Stimulated activated naive CD4-positive, alpha-beta T cell (primary cell): ENCODE measurements around the gene MAN2C1.
"Not testable (repeated sequence)": the region's sequence is repeated elsewhere in the genome, so short reads cannot be mapped to it uniquely, and the experiment has no call there.

Source experiments
- DNase-seq, 6 experiments: peaks; one replicate each; lab custom pipeline; 2025; lab: John Stamatoyannopoulos, UW

The MAN2C1 gene

DNA sequence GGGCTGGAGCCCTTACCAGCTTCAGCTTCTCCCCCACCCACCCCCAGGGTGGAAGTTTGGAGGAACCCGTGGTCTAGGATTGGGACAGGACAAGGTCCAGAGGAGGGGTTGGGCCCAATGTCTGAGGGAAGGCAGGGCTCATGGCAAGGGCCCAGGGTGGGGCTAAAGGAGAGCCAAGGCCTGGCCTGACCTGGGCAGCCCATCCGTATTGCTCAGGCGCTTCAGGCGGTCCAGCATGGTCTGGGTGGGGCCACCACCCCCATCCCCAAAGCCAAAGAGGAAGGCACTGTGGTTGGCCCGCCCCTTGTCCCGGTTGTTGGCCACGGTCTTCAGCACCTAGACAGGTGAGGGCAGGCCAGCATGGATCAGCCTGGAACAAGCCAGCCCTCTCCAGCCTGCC, 7.6 kb downstream of the MAN2C1 start:
- no peak for DNase-seq

DNA sequence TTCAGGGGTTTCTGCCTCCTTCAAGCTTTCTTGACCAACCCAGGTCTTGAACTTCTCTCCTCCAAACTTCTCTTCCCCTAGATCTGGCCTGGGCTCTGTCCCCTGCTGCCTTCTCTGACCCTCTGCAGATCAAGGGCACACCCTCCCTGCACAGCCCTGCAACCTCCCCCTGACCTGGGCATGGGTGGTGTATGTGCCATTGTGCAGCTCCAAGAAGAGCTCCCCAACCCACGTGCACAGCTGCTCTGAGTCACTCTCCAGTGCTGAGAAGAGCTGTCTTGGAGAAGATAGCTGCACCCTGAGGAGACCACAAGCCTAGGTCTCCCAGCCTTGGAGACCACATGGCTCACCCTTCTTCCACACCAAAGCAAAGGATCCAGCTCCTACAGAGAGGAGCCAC, 8.0 kb downstream of the MAN2C1 start:
- no peak for DNase-seq

DNA sequence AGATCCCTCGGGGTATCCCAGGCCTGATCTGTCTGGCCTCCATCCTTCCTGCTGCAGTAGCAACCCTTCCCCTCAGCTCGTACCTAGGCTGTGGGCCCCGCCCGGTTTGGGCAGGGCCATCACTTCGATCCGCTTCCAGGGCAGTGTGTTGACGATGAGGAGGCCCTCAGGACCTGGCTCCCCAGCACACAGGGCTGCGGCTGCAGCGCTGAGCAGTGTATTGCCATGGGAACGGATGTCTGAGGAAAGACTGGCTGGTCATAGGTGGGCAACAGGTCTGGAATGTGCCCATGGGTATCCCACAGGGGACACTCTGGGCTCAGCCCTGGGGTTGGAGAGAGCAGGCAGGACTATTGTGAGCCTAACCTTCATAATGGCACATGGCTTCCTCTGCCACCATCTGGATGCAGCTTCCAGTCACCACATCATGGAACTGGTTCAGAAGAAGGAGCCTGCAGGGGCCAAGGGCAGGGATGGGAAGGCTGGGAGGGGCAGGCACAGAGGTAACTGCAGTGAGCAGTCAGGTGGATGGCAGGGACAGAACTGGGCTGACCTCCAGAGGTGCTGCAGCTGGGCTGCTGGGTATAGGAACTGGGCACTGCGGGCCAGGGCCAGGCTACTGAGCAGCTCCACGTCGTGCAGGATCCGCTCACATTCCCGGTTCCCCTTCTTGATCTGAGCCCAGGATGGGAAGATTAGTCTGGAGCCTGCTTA, 8.7 kb downstream of the MAN2C1 start:
- DNase-seq, result no peak

DNA sequence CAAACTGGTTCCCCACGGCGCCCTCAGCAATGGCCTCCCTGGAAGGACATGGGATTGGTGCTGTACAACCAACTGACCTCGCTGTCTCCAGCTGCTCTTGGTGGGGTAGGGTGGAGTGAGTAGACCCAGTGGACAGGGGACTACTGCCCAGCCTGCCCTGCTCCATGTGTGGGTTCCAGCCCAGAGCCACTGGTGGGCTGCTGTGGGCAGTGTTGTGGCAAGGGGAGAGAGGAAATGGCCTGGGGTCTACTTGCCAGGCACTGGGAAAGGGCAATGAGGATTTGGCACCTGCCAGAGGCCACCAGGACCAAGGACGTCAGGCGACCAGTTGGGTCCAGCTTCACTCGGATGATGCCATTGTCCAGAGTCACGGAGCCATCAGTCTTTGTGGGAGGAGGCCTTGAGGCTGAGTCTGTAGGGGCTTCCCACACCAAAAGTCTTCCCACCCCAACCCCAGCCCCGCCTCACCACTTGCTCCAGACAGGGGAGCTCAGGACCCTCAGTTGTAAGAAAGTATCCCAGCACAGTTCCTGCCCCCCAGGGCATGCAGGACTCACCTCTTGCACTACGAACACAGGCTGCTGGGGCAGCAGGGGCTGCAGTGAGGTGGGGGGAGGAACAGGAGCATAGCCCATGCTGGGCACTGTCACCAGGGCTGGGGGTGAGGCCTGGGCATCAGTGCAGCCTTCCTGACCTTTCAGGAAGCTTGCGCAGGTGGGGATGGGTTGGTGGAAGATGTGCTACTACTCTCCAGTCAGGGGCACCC, 9.5 kb downstream of the MAN2C1 start:
- DNase-seq, result no peak

DNA sequence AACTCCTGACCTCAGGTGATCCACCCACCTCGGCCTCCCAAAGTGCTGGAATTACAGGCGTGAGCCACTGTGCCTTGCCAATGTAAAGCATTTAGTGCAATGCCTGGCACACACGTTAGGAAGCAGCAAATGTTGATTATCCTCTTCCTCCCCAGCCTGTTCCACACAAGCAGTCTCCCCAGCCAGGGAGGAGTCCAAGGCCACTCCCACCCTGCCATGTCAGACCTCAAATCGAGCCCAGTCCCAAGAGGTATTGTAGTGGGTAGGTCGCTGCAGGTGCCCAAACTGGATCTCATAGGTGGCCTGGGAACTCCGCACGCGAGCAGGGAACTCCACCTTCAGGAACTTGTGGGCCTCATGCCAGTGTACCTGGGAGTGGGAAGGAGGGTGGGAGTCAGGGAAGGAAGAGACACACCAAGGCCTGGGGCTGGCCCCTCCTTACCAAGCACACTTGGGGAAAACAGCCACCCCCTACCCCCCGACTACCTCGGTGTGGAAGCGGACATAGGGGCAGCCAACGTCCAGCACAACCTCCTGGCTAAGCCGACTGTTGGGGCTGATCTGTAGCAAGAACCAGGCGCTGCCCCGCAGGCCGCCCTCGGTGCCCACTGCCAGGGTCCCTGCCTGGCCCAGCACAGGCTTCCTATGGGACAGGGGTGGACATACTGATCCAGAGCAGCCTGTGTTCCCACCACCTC, 10.3 kb downstream of the MAN2C1 start:
- DNase-seq, result no peak

DNA sequence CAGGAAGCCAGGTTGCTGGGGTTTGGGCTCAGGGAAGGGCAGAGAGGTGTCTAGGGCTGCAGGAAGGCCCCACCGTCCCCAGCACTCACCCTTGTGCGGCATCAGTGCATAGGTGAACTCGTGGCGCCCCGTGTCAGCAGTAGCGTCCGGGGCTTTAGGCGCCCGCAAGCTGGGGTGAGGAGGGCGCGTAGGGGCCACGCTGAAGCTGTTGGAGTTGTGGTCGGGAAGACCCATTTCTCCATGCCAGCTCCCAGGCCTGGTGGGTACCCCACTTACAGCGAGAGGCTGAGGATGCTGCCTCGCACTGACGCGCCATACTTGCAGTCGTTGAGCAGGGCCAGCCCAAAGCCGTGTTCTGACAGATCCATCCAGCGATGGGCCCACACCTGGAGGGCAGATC, 11.9 kb downstream of the MAN2C1 start:
- no peak for DNase-seq

DNA sequence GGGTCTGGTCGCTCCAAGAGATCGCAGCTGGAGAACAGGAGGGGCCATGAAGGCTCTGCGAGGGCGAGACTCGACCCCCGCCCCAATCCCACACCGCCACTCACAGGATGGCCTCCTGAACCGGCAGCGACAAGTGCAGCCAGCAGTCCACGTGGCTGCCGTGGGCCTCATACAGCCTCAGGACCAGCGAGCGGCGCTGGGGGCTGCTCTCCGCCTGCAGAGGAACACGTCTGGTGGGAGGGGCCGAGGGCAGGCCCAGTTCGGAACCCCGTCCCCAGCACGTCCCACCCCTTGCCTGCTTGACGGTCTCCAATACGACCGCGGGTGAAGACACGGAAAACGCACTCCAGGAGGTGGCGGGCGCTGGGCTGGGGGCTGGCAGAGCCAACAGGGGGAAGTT, 12.4 kb downstream of the MAN2C1 start:
- DNase-seq, result no peak

DNA sequence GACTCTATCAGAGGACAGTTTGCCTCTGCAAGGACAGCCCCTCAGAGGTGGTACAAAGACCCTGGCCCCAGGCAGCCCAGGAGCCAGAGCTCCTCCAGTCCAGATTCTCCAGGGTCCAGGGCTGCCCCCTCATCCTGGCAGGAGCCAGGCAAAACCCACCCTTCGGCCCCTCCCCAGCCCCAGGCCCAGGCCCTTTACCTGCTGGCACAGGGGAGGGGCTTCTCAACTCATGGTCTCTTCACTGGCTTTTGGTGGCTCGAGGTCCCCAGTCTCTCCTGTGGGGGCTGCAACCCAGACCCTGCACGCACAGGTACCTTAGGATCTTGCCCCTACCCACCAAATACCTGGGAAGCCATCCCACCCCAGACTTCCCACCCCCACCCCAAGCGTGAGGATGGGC, 13.0 kb downstream of the MAN2C1 start:
- no peak for DNase-seq

DNA sequence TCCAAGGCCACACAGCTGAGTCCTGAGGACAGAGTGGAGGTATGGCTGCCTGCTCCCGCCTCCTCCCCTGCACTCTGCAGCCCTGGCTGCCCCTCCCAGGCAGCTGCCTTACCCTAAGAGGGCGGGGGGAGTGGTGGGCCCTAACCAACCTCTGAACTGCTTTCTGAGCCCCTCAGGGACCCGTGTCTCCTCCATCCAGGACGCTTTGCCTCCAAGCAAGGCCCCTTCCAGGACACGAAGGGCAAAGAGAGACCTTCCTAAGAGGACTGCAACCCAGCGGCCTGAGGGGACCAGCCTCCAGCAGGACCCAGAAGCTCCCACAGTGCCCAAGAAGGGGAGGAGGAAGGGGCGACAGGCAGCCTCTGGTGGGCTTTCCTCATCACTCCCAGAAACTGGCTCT, 14.0 kb downstream of the MAN2C1 start:
- no peak for DNase-seq

DNA sequence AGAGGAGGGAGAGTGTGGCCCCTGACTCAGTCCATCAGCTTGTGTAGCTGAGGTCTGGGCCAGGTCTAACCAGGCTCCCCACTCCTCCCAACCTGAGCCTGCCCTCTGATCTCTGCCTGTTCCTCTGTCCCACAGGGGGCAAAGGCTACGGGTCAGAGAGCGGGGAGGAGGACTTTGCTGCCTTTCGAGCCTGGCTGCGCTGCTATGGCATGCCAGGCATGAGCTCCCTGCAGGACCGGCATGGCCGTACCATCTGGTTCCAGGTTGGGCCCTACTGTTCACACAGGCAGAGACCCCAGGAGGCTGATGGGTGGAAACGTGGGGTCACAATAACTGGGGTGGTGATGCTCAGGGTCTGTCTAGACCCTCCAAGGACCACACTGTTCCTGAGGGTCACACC, 14.8 kb downstream of the MAN2C1 start:
- no peak for DNase-seq

DNA sequence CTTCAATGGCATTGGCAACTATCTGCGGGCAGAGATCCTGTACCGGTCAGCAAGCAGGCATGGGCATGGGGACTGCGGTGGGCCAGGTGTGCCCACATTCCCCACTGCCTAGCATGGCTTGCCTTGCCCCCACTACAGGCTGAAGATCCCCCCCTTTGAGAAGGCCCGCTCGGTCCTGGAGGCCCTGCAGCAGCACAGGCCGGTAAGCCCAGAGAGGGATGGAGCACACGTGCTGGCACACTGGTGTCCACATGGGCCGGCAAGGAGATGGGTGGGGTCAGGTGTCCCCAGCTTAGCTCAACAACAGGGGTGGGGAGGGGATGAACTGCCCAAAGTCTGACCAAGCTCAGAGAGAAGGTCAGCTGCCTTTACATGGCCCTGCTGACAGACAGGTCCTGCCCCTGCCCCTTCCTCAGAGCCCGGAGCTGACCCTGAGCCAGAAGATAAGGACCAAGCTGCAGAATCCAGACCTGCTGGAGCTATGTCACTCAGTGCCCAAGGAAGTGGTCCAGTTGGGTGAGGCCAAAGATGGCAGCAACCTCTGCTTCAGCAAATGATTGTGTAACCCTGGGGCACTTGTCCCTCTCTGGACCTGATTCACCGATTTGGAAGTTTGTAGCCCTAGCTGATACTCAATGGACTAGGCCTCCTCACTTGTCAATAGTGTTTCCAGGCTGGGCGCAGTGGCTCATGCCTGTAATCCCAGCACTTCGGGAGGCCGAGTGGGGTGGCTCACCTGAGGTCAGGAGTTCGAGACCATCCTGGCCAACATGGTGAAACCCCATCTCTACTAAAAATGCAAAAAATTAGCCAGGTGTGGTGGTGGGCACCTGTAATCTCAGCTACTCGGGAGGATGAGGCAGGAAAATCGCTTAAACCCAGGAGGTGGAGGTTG, 16.0 kb downstream of the MAN2C1 start:
- no peak for DNase-seq

DNA sequence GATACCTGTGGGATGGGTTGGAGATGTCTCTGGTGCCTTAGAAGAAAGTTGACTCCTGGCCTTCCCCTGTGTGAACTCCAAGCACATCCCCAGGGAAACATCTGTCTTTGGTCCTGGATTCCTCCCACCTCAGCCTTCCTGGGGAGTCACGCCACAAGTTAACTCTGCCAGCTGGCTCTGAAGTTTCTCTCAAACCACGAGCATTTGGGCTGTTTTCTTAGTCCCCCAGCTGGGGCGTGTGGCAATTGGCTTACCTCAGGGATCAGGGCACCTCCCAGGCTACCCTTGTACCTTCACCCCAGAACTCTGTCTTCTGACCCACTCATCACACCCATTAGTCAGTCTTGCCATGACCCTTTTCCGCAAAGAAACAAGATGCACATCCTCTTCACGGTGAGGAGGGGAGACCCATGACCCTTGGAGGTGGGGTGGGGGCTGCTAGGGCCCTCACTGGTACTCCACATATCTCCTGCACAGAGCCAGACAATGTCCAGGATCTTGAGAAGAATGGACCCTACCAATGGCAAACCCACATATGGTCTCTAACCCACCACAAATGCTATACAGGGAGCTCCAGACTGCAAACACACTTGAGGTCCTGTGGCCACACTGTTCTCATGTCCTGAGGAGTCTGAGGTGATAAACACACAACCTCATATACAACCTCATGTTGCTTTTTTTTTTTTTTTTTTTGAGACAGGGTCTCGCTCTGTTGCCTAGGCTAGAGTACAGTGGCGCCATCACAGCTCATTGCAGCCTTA, 17.6 kb downstream of the MAN2C1 start:
- peak in 2 of 6 experiments; percentile 24 to 49 for DNase-seq

DNA sequence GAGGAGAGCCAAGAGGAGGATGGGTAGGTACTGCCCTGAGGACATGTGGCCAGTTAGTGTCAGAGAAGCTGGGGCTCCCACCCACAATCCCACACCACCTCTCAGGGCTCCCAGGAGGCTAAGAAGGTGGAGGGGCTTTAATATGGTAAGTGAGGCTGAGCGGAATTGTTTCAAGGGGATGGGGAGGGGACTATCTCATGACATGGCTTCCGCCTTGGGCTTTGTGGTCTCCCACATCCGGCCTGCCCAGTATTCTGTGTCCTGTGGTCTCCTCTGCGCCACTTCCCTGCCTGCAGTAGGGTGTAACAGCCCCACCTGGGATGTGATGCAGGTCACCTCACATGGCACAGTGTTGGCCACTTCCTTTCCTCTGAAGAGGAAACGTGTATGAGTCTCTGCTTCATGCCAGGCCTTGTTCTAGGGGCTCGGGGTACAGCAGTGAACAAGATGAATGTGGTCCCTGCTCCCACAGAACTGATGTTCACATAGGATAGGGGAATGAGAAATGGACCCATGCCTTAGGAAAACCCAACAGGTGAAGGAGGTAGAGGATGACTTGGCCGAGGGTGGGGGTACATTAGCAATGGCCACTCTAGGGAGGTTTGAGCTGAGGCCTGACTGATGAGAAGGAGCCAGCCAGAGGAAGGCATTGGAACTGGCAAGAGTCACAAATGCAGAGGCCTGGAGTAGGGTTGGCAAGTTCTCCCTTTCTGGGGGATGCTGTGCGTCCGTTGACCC, 18.4 kb downstream of the MAN2C1 start:
- peak; percentile 28 to 89 (median 68) for DNase-seq

DNA sequence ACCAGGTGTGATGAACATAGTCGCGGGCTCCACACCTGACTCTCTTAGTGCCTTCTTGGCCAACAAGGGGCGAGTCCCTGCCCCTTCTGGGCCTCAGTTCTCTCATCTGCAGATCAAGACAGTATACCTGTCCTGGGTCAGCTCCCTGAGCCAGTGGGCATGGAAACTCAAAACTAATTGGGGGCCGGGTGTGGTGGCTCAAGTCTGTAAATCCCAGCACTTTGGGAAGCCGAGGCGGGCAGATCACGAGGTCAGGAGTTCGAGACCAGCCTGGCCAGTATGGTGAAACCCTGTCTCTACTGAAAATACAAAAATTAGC, 19.1 kb downstream of the MAN2C1 start:
- not testable (repeated sequence) for DNase-seq

DNA sequence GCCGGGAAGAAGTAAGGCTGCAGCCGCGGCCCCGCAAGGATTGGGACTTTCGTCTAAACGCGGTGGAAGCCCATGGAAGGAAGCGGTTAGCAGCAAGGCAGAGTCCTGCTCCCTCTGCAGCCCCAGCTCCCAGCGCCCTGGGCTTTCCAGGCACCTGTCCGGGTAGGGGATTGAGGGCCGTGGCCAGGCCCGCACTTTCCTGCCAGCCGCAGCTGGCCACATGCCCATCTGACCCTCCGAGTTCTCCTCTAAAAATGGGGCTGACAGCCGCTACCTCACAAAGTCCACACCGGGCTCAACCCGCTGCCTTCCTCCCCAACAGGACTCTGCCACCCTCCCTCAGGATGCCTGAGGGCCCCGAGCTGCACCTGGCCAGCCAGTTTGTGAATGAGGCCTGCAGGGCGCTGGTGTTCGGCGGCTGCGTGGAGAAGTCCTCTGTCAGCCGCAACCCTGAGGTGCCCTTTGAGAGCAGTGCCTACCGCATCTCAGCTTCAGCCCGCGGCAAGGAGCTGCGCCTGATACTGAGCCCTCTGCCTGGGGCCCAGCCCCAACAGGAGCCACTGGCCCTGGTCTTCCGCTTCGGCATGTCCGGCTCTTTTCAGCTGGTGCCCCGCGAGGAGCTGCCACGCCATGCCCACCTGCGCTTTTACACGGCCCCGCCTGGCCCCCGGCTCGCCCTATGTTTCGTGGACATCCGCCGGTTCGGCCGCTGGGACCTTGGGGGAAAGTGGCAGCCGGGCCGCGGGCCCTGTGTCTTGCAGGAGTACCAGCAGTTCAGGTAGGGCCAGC, 19.7 kb downstream of the MAN2C1 start:
- DNase-seq, result peak in 2 of 6 experiments; percentile 17 to 35

DNA sequence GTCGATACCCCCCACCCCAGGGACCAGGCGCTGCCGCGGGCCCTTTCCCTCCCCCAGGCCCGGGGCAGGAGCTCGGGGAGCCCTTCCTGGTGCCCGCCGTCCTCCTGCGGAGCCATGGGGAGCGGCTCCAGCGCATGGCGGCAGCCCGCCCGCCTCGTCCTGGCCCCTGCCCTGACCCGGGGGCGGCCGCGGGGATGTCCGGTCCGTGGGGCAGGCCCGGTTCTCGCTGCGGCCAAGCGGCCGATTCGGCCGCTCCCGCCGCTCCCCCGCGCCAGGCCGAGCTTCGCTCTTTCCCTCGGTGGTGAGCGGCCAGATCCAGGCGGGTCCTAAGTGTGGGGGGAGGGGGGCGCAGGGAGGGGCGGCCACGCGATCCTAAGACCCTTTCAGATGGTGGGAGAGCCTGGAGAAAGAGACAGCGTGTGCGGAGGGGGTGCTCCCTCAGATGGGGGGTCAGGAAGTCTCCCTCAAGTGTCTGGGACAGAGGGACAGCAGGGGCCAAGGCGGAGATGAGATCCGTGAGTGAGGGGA, 20.3 kb downstream of the MAN2C1 start:
- DNase-seq, result peak in 1 of 6 experiments; percentile 9

DNA sequence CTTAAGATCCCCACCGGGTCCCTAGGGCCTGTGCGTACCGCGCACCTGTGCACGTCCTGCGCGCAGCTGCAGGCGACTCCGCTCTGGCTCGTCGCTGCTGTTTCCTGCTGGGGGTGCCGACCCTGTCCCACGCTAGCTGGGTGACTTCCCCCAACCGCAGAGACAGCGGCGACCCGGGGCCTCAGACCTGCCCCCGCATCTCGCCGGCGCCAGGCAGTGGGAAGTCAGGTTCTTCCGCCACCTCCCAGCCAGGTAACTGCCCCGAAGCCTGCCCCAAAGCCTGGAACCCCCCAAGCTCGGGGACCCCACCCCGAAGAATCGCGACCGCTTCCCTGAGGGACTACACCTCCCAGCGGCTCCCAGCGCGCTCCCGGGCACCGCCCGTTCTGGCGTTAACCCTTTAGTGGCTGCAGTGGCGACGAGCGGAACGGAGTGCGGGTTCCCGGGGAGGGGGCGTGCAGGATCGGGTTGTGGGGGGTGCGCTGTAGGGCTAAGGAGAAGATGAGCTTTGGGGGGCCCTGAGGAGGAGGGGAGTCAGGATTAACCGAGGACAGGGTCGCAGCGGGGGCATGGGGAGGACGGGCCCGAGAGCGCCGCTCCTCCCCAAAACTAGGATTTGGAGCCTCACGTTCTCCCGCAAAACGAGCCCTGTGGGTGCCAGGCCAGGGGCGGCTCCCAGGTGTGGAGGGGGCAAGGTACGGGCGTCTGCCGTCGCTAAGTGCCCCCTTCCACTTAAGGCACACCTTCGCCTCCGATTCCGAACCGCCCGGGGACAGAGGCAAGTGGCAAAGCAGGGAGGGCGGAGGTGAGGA, 21.0 kb downstream of the MAN2C1 start:
- DNase-seq, result peak; percentile 24 to 72 (median 56)

DNA sequence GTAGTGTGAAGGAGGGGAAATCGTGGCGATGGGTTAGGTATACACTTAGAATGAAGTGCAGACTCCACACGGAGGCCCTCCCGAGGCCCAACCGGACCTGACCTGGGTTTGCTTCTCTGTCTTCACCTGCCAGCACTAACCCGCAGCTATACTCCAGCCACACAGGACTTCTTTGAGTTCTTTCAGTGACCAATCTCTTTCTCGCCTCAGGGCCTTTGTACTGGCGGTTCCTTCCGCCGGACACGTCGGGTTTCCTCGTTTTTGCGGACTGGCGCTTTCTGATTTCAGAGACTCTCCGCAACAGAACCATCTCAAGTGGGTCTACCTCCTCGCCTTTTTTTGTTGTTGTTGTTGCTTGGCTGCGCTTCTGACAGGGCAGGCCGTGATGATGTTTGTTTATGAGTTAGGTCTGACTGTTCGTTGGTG, 21.6 kb downstream of the MAN2C1 start, which contains the start of gene NEIL1:
NEIL1 (plus strand) TSS at position 244 of the 426 bp plus-strand sequence. CDS start 1,867 bp downstream, outside the sequence.
- no peak for DNase-seq
